Measurements from ENCODE around the gene MAP2K6. TPM values are rescaled to one million over a fixed set of nuclear protein-coding genes. Genes with fewer than 3 reads are reported as not detected.
A peak's percentile ranks its signal among the peaks of the same experiment; 100 is the strongest.

MAP2K6 gene
- total and polyA plus RNA-seq, 4 experiments from 2014 or later = 14.5 to 21.3 (median 17.4) TPM

GRCh38 chr17:69523244-69523861, 108.9 kb downstream of the MAP2K6 start:
- Mint-ChIP-seq H3K4me3 (no peak overlapping the region), H3K4me1 (peaks cover 0 to 4% (median 0%) of the 10 kb centered on the region in 4 donors), H3K27me3 (no peaks in the 10 kb centered on the region), H3K9me3 (no peaks in the 10 kb centered on the region), H3K36me3 (peaks cover 87 to 88% of the 10 kb centered on the region in 2 donors), H3K27ac (peak overlapping the region in 3 of 7 donors; percentile 7 to 25 (median 8))
- Histone ChIP-seq H3K4me1 (ENCODE audit: insufficient read depth, low read length) (no peaks in the 10 kb centered on the region), H3K36me3 (ENCODE audit: insufficient read depth, low read length) (peaks cover 41% of the 10 kb centered on the region), H3K27me3 (ENCODE audit: insufficient read depth, low read length) (no peaks in the 10 kb centered on the region), H3K9me3 (ENCODE audit: control insufficient read depth in 1 of 2, low read length in 2 of 2) (no peaks in the 10 kb centered on the region), H3K4me3 (ENCODE audit: low read length in 2 of 2) (no peak overlapping the region), H3K27ac (ENCODE audit: low read depth, low read length) (no peak overlapping the region)
- CTCF ChIA-PET (ENCODE audit: partially characterized antibody) = interaction anchor here (0.7 to 4.7 kb wide), 13 partner anchors 10 to 249 kb away, joined by 3 to 20 read pairs (median 4); partner anchors contain the start of gene MAP2K6
- POLR2A ChIA-PET (ENCODE audit: partially characterized antibody) = no interaction called here
- peak in 2 of 5 donors; percentile 0 to 2 for DNase-seq
- intact Hi-C loops (cut with micrococcal nuclease) = loop anchor here (1.0 kb wide), 1 partner anchor 165 kb away; no protein-coding TSS in a partner anchor

DNA sequence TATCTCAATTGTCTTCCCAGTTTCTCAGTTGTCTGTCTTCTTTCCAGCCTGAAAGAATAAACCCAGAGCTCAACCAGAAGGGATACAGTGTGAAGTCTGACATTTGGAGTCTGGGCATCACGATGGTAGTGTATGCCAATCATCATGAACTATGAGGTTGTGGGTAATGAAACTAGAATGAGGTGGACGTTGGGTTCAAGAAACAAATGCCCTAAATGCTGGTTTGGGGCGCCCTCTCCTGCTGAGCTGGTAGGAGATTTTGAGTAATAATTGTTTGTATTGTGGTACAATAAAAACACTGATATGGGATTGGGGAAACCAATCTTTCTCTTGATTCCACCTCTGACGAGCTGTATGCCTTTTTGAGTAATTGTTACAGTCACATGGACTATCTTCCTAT, 110.4 kb downstream of the MAP2K6 start:
- no peaks in the 10 kb centered on the region for H3K27me3 Mint-ChIP-seq
- no peaks in the 10 kb centered on the region for H3K4me1 ChIP-seq (ENCODE audit: insufficient read depth, low read length)
- no peak overlapping the region for H3K27ac Mint-ChIP-seq
- peaks cover 81% of the 10 kb centered on the region in 2 donors for H3K36me3 Mint-ChIP-seq
- DNase-seq = no peak
- peaks cover 0 to 4% (median 0%) of the 10 kb centered on the region in 4 donors for H3K4me1 Mint-ChIP-seq
- H3K4me3 Mint-ChIP-seq = no peak overlapping the region
- no peak overlapping the region for H3K27ac ChIP-seq (ENCODE audit: low read depth, low read length)
- peaks cover 34% of the 10 kb centered on the region for H3K36me3 ChIP-seq (ENCODE audit: insufficient read depth, low read length)
- no peak overlapping the region for H3K4me3 ChIP-seq (ENCODE audit: low read length in 2 of 2)
- no peaks in the 10 kb centered on the region for H3K27me3 ChIP-seq (ENCODE audit: insufficient read depth, low read length)
- intact Hi-C loops (cut with micrococcal nuclease) = no loop called here
- ChIA-PET CTCF (ENCODE audit: partially characterized antibody) (interaction anchor here (0.9 to 4.7 kb wide), 11 partner anchors 8 to 190 kb away, joined by 3 to 20 read pairs (median 5); partner anchors contain the start of gene MAP2K6), POLR2A (ENCODE audit: partially characterized antibody) (no interaction called here)
- no peaks in the 10 kb centered on the region for H3K9me3 ChIP-seq (ENCODE audit: control insufficient read depth in 1 of 2, low read length in 2 of 2)
- H3K9me3 Mint-ChIP-seq = no peaks in the 10 kb centered on the region

DNA sequence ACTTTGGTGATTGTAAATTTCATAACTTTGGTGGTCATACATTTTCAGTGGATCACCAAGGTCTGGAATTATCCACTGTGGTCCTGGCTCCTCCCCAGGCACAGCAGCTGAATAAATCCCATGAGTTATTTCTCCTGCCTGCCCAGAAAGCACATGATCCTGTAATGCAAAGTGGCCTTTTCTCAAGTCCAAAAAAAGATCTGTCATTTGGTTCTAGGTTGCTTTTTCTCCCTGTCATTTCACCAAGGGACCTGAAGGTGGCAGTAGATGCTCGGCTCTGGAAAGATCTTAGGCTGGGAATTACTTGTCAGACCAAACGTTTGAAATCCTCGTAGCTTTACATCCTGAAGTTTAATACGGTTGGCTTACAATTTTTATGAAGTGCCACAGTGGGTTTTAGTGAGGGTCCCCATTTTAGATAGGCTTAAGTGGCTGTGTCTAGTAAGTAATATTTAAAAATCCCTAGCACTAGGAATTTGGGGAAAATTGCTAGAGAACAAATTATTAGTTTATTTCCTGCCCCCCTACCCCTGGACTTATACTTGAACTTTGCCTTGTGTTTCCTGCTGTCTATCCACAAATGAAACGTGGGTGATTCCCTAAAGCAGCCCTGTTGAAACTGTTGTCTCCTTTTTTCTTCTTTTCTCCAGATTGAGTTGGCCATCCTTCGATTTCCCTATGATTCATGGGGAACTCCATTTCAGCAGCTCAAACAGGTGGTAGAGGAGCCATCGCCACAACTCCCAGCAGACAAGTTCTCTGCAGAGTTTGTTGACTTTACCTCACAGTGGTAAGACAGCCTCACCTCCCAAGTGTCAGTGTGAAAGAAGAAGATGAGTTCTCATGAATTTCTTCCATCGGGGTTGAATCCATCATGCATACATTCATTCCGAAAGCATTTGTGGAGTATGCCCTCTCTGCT, 111.7 kb downstream of the MAP2K6 start:
- Mint-ChIP-seq H3K9me3 (no peaks in the 10 kb centered on the region), H3K27me3 (no peaks in the 10 kb centered on the region), H3K4me3 (no peak overlapping the region), H3K4me1 (peaks cover 0 to 4% (median 0%) of the 10 kb centered on the region in 4 donors), H3K27ac (no peak overlapping the region), H3K36me3 (peaks cover 78 to 79% of the 10 kb centered on the region in 2 donors)
- no peaks in the 10 kb centered on the region for H3K4me1 ChIP-seq (ENCODE audit: insufficient read depth, low read length)
- H3K9me3 ChIP-seq (ENCODE audit: control insufficient read depth in 1 of 2, low read length in 2 of 2) = no peaks in the 10 kb centered on the region
- intact Hi-C loops (cut with micrococcal nuclease) = no loop called here
- ChIA-PET CTCF (ENCODE audit: partially characterized antibody) (interaction anchor here (0.6 to 4.7 kb wide), 4 partner anchors 10 to 204 kb away, joined by 3 to 20 read pairs (median 6); no protein-coding TSS in a partner anchor), POLR2A (ENCODE audit: partially characterized antibody) (no interaction called here)
- H3K36me3 ChIP-seq (ENCODE audit: insufficient read depth, low read length) = peaks cover 22% of the 10 kb centered on the region
- H3K27me3 ChIP-seq (ENCODE audit: insufficient read depth, low read length) = no peaks in the 10 kb centered on the region
- peak in 2 of 5 donors; percentile 1 to 2 for DNase-seq
- H3K4me3 ChIP-seq (ENCODE audit: low read length in 2 of 2) = no peak overlapping the region
- H3K27ac ChIP-seq (ENCODE audit: low read depth, low read length) = no peak overlapping the region

GRCh38 chr17:69528035-69528434, 113.5 kb downstream of the MAP2K6 start:
- Histone ChIP-seq H3K36me3 (ENCODE audit: insufficient read depth, low read length) (peaks cover 20% of the 10 kb centered on the region), H3K27me3 (ENCODE audit: insufficient read depth, low read length) (no peaks in the 10 kb centered on the region), H3K4me1 (ENCODE audit: insufficient read depth, low read length) (no peaks in the 10 kb centered on the region), H3K4me3 (ENCODE audit: low read length in 2 of 2) (no peak overlapping the region), H3K27ac (ENCODE audit: low read depth, low read length) (no peak overlapping the region), H3K9me3 (ENCODE audit: control insufficient read depth in 1 of 2, low read length in 2 of 2) (no peaks in the 10 kb centered on the region)
- ChIA-PET CTCF (ENCODE audit: partially characterized antibody) (interaction anchor here (0.7 to 4.7 kb wide), 5 partner anchors 12 to 193 kb away, joined by 3 to 20 read pairs (median 3); no protein-coding TSS in a partner anchor), POLR2A (ENCODE audit: partially characterized antibody) (no interaction called here)
- H3K36me3 Mint-ChIP-seq = peaks cover 79 to 83% of the 10 kb centered on the region in 2 donors
- intact Hi-C loops (cut with micrococcal nuclease) = no loop called here
- H3K27me3 Mint-ChIP-seq = no peaks in the 10 kb centered on the region
- H3K9me3 Mint-ChIP-seq = no peaks in the 10 kb centered on the region
- no peak for DNase-seq
- H3K27ac Mint-ChIP-seq = peak overlapping the region in 1 of 7 donors; percentile 35
- no peak overlapping the region for H3K4me3 Mint-ChIP-seq
- H3K4me1 Mint-ChIP-seq = peaks cover 0 to 4% (median 0%) of the 10 kb centered on the region in 4 donors

DNA sequence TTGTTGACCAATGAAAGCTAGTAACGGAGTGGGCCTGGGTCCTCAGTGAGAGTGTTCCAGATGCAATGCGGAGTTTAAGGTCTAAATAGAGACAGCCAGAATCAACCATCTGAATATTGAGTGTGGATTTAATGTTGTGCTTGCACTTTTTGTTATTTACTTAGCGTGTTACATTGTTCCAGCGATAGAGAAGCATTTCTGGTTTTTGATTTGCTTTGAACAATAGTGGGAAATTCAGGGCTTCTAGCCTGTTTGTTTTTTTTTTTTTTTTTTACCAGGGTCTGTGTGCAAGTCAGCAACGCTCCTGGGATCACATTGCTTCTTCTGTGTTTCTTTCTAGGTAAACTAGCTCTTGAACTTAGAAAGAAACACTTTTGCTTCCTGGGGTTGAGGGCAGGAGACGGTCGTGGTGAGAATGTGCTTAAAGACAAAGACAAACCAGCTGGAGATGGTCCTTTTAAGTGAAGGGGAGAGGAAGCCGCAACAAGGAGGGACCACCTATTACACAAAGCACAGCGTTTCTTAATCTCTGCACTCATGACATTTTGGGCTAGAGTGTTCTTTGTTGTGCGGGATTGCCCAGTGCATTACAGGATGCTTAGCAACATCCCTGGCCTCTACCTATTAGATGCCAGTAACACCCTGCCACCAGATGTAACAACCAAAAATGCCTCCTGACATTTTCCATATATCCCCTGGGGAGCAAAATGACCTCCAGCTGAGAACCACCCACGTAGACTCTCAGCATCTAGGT, 119.2 kb downstream of the MAP2K6 start:
- no peaks in the 10 kb centered on the region for H3K9me3 Mint-ChIP-seq
- CTCF ChIA-PET (ENCODE audit: partially characterized antibody) = interaction anchor here (0.6 to 1.7 kb wide), 4 partner anchors 9 to 286 kb away, joined by 3 to 5 read pairs (median 4); no protein-coding TSS in a partner anchor
- Histone ChIP-seq H3K4me3 (ENCODE audit: low read length in 2 of 2) (no peak overlapping the region), H3K27ac (ENCODE audit: low read depth, low read length) (no peak overlapping the region), H3K27me3 (ENCODE audit: insufficient read depth, low read length) (no peaks in the 10 kb centered on the region), H3K36me3 (ENCODE audit: insufficient read depth, low read length) (no peaks in the 10 kb centered on the region), H3K4me1 (ENCODE audit: insufficient read depth, low read length) (no peaks in the 10 kb centered on the region), H3K9me3 (ENCODE audit: control insufficient read depth in 1 of 2, low read length in 2 of 2) (no peaks in the 10 kb centered on the region)
- peaks cover 69 to 75% of the 10 kb centered on the region in 2 donors for H3K36me3 Mint-ChIP-seq
- POLR2A ChIA-PET (ENCODE audit: partially characterized antibody) = no interaction called here
- no peak overlapping the region for H3K4me3 Mint-ChIP-seq
- intact Hi-C loops (cut with micrococcal nuclease) = no loop called here
- no peak for DNase-seq
- no peak overlapping the region for H3K27ac Mint-ChIP-seq
- peaks cover 0 to 1% (median 0%) of the 10 kb centered on the region in 4 donors for H3K4me1 Mint-ChIP-seq
- no peaks in the 10 kb centered on the region for H3K27me3 Mint-ChIP-seq

DNA sequence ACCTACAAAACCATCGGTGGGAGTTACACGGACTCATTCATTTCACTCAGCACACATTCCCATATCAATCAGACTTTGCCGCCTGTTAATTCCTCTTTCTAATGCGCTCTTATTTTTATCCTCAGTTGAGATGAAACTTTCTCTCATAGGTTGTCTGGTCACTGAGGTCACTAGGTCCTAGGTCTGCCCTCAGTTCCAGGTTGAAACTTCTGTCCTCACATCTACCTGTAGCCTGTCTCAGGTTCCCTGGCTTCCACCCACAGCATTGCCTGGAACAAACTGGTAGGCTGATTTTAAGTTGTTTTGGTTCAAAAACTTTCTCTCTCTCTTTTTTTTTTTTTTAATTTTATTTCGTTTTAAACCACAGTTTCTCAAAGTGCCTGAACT, 119.7 kb downstream of the MAP2K6 start:
- no peaks in the 10 kb centered on the region for H3K9me3 ChIP-seq (ENCODE audit: control insufficient read depth in 1 of 2, low read length in 2 of 2)
- H3K4me1 ChIP-seq (ENCODE audit: insufficient read depth, low read length) = no peaks in the 10 kb centered on the region
- ChIA-PET POLR2A (ENCODE audit: partially characterized antibody) (no interaction called here), CTCF (ENCODE audit: partially characterized antibody) (interaction anchor here (0.7 kb wide), 1 partner anchor 8 kb away, joined by 3 read pairs; no protein-coding TSS in a partner anchor)
- H3K27me3 ChIP-seq (ENCODE audit: insufficient read depth, low read length) = no peaks in the 10 kb centered on the region
- peaks cover 0 to 1% (median 0%) of the 10 kb centered on the region in 4 donors for H3K4me1 Mint-ChIP-seq
- H3K27ac ChIP-seq (ENCODE audit: low read depth, low read length) = no peak overlapping the region
- no peak overlapping the region for H3K27ac Mint-ChIP-seq
- no peak for DNase-seq
- no peaks in the 10 kb centered on the region for H3K27me3 Mint-ChIP-seq
- H3K36me3 Mint-ChIP-seq = peaks cover 70 to 78% of the 10 kb centered on the region in 2 donors
- no peaks in the 10 kb centered on the region for H3K9me3 Mint-ChIP-seq
- H3K4me3 Mint-ChIP-seq = no peak overlapping the region
- no peak overlapping the region for H3K4me3 ChIP-seq (ENCODE audit: low read length in 2 of 2)
- no peaks in the 10 kb centered on the region for H3K36me3 ChIP-seq (ENCODE audit: insufficient read depth, low read length)
- intact Hi-C loops (cut with micrococcal nuclease) = no loop called here
